Right lobe of liver (tissue), 6 donors: ENCODE data around the gene ASPDH. TPM values are rescaled to one million over a fixed set of nuclear protein-coding genes. Genes with fewer than 3 reads are reported as not detected.

Source experiments
- ATAC-seq, 4 donors: fragments of 200-7000 bp; cut with Tn5 transposase; one replicate each; pipeline ENCODE4 v1.9.1; 2020; ENCODE audit warnings: mild to moderate bottlenecking in 4 of 4, moderate library complexity in 4 of 4
- DNase-seq, 3 donors: peaks; one replicate each; pipeline ENCODE4 v3.0.0-alpha.2; 2020
- H3K27ac ChIP-seq, 3 donors: fragments of 200-600 bp; one replicate each; pipeline ENCODE4 v1.8.0; 2022
- H3K27me3 ChIP-seq, 2 donors: fragments of 200-600 bp; one replicate each; pipeline ENCODE4 v1.8.0; 2022
- H3K36me3 ChIP-seq, 4 donors: fragments of 200-600 bp; sonication (generic) in 1 of 4; one replicate each; pipeline versions ENCODE4 v1.5.1 to v1.8.0; 2017 to 2022; ENCODE audit warnings: control low read depth in 1 of 4
- H3K4me1 ChIP-seq, 4 donors: fragments of 200-600 bp; sonication (generic) in 1 of 4; one replicate each; pipeline versions ENCODE4 v1.5.1 to v1.8.0; 2017 to 2022; ENCODE audit warnings: control low read depth in 1 of 4
- H3K4me3 ChIP-seq, 3 donors: fragments of 200-600 bp; one replicate each; pipeline ENCODE4 v1.8.0; 2022
- H3K9me3 ChIP-seq, 4 donors: fragments of 200-600 bp; sonication (generic) in 1 of 4; one replicate each; pipeline versions ENCODE4 v1.5.1 to v1.8.0; 2017 to 2022; ENCODE audit warnings: control low read depth in 1 of 4
- CTCF ChIP-seq, 4 donors: fragments of 200-600 bp in 3 of 4; fragments of 450-650 bp in 1 of 4; IDR thresholded peaks; one replicate each; pipeline versions ENCODE4 v1.5.1 to v1.8.0; 2016 to 2022; ENCODE audit warnings: antibody characterized with exemption in 4 of 4, mild to moderate bottlenecking in 2 of 4
- POLR2A ChIP-seq: fragments of 450-650 bp; IDR thresholded peaks from one replicate; pipeline ENCODE4 v1.6.1; 2017; ENCODE audit warnings: antibody characterized with exemption, mild to moderate bottlenecking
- WGBS: methylation state at CpG from one replicate; pipeline ENCODE4 v1.1.6; 2018; ENCODE audit warnings: low coverage, low lambda C conversion rate; ENCODE audit not compliant: insufficient coverage; ENCODE audit errors: missing lambda C conversion rate; 5-methylcytosine and 5-hydroxymethylcytosine counted together
- intact Hi-C, 2 donors: fragments of 100-400 bp; cut with DNase I; formaldehyde crosslinking; loops; one replicate each; pipeline versions ENCODE4 v1.11.2 to v1.14.1; 2022
- total RNA-seq, 6 experiments: library from RNA; depleted of rRNA in 2 of 6; stranded (reverse); fragments of >200 nt in 2 of 6; fragmentation: NEBNext Ultra II Directional in 3 of 6; extraction: Animal tissue kit (Norgen Biotek cat#: 25700) in 3 of 6; gene quantifications; one replicate each; pipeline versions ENCODE4 v1.1.0 to v1.2.4, GENCODE V29; 2016 to 2023
- donor health status: DM: no; HTN: yes; CAD: no.
- donor health status: DM: no; HTN: no; CAD: no.
- donor health status: DM: no; HTN: no; CAD: no.
- donor health status: DM: no; HTN: yes; CAD: no.
- donor health status: DM: no; HTN: yes; CAD: no.

ASPDH gene
- total RNA-seq, 6 experiments from 2014 or later, result 22.1 to 67.8 (median 44.8) TPM

- intact Hi-C loops, result no loop called here
- DNase-seq, result peak in 1 of 3 donors; percentile 31
- no peaks in the 10 kb centered on the region for H3K27me3 ChIP-seq
Observed at GRCh38 chr19:50493171-50493570, 20.5 kb downstream of the ASPDH start.

DNA sequence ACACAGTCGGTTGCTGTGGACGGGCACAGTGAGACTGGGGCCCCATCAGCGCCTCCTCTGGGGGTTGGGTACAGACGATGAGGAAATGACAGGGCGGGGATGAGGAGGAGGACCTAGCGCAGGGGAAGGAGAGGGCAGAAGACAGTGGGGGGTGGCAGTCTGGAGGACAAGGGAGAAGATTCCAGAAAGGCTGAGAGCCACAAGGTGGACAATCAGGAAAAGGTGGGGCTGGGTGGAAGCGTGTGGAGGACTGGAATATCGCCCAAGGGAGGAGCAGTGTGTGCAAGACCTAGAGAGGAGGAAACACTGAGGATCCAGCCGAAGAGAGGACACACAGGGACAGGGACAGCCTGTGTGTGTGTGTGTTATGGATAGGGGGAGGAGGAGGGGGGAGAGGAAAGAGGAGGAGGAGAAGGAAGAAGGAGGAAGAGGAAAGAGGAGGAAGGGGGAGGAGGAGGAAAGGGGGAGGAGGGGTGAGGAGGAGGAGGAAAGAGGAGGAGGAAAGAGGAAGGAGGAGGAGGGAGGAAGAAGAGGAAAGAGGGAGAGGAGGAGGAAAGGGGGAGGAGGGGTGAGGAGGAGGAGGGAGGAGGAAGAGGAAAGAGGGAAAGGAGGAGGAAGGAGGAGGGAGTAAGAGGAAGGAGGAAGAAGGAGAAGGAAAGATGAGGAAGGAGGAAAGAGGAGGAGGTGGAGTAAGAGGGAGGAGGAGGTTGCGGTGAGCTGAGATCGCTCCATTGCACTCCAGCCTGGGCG, 21.2 kb downstream of the ASPDH start:
- ATAC-seq, result peak; percentile 13 to 46 (median 41)
- H3K4me1 ChIP-seq, result no peaks in the 10 kb centered on the region
- no peak overlapping the region for H3K27ac ChIP-seq
- no peak overlapping the region for H3K4me3 ChIP-seq
- H3K27me3 ChIP-seq, result no peaks in the 10 kb centered on the region
- TF ChIP-seq POLR2A, result no peak
- TF ChIP-seq CTCF (IDR thresholded peaks at IDR 0.05), result no peak
- no peaks in the 10 kb centered on the region for H3K9me3 ChIP-seq
- intact Hi-C loops, result no loop called here
- WGBS, result 3% methylated on average over 9 of the region's 12 CpGs
- no peaks in the 10 kb centered on the region for H3K36me3 ChIP-seq
- peak in 2 of 3 donors; percentile 37 to 40 for DNase-seq

More at GRCh38 chr19:50493171-50493570, 20.5 kb downstream of the ASPDH start:
- WGBS, result 100% methylated on average over 1 of the region's 8 CpGs
- no peak overlapping the region for H3K27ac ChIP-seq
- H3K4me3 ChIP-seq, result no peak overlapping the region
- H3K36me3 ChIP-seq, result no peaks in the 10 kb centered on the region
- no peak for TF ChIP-seq POLR2A
- no peak for TF ChIP-seq CTCF (IDR thresholded peaks at IDR 0.05)
- H3K9me3 ChIP-seq, result no peaks in the 10 kb centered on the region
- ATAC-seq, result no peak
- H3K4me1 ChIP-seq, result no peaks in the 10 kb centered on the region

GRCh38 chr19:50490991-50491472, 22.7 kb downstream of the ASPDH start:
- DNase-seq (peak in 1 of 3 donors; percentile 49), ATAC-seq (no peak)
- no peaks in the 10 kb centered on the region for H3K4me1 ChIP-seq
- H3K9me3 ChIP-seq, result no peaks in the 10 kb centered on the region
- H3K27ac ChIP-seq, result no peak overlapping the region
- no peak overlapping the region for H3K4me3 ChIP-seq
- TF ChIP-seq POLR2A, result no peak
- no peak for TF ChIP-seq CTCF (IDR thresholded peaks at IDR 0.05)
- 48% methylated on average over 24 of the region's 26 CpGs for WGBS
- no peaks in the 10 kb centered on the region for H3K36me3 ChIP-seq
- no peaks in the 10 kb centered on the region for H3K27me3 ChIP-seq
- intact Hi-C loops, result no loop called here

DNA sequence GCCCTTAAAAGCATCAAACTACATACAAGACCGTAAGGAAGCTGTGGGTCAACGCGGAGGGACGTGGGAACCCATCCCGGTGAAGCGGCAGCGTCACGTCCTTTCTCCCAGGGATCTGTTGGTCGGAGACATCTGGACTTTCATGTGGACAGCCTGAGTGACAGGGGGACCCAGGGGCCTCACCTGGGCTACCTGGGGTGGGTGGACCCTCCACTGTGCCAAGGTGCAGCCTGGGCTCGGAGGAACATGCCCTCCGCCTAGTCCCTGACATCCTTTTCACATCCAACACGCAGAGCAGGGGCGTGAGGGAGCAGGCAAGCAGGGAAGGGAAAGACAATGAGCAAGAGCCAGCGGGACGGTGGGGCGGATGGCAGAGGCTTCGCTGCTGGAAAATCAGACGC, 23.3 kb downstream of the ASPDH start:
- WGBS, result 86% methylated on average over 11 of the region's 18 CpGs
- Histone ChIP-seq H3K27me3 (no peaks in the 10 kb centered on the region), H3K4me1 (no peaks in the 10 kb centered on the region), H3K4me3 (no peak overlapping the region), H3K27ac (no peak overlapping the region), H3K36me3 (no peaks in the 10 kb centered on the region), H3K9me3 (no peaks in the 10 kb centered on the region)
- intact Hi-C loops, result no loop called here
- no peak for TF ChIP-seq CTCF (IDR thresholded peaks at IDR 0.05)
- no peak for TF ChIP-seq POLR2A
- DNase-seq (peak in 1 of 3 donors; percentile 35), ATAC-seq (no peak)
